B cell (primary cell): ENCODE data around the gene UBQLN3. TPM values are rescaled to one million over a fixed set of nuclear protein-coding genes. Genes with fewer than 3 reads are reported as not detected.

Source experiments
- ATAC-seq: fragments of 200-7000 bp; cut with Tn5 transposase; one replicate; pipeline ENCODE4 v1.10.0; 2021; ENCODE audit warnings: low read depth, mild to moderate bottlenecking, moderate number of reproducible peaks, moderate library complexity
- CTCF ChIA-PET: fragments of 350-600 bp; sonication (Branson Sonifier 250); formaldehyde crosslinking; loops from one replicate; lab custom pipeline; 2021; ENCODE audit warnings: antibody characterized with exemption, inconsistent platforms; lab: Charles Lee
- POLR2A ChIA-PET: fragments of 350-600 bp; sonication (Branson Sonifier 250); formaldehyde crosslinking; loops from one replicate; lab custom pipeline; 2021; ENCODE audit warnings: antibody characterized with exemption; lab: Charles Lee
- DNase-seq: peaks from one replicate; pipeline ENCODE4 v3.0.0; 2013
- H2AFZ ChIP-seq: 2 replicates; pipeline ENCODE4 v1.6.1; 2012; ENCODE audit warnings: mild to moderate bottlenecking, low read depth, low read length; ENCODE audit not compliant: insufficient read depth, poor library complexity, severe bottlenecking
- H3K27ac ChIP-seq, 2 donors: 1 replicate in 1 of 2; 2 replicates in 1 of 2; pipeline ENCODE4 v1.5.1; 2012 to 2013; ENCODE audit warnings: low read length in 2 of 2, mild to moderate bottlenecking in 2 of 2, moderate library complexity in 1 of 2
- H3K27me3 ChIP-seq, 4 experiments: fragments of 200-600 bp in 1 of 4; sonication (generic) in 1 of 4; replicated peaks in 1 of 4; 1 replicate in 2 of 4; 2 replicates in 2 of 4; pipeline versions ENCODE4 v1.6.1 to v1.7.0; 2013 to 2016; ENCODE audit warnings: low read length in 3 of 4, mild to moderate bottlenecking in 2 of 4, mixed read lengths in 1 of 4, moderate library complexity in 1 of 4; ENCODE audit not compliant: insufficient read depth in 4 of 4, control insufficient read depth in 3 of 4; ENCODE audit errors: control extremely low read depth in 1 of 4
- H3K36me3 ChIP-seq, 2 experiments: replicated peaks in 1 of 2; 1 replicate in 1 of 2; 2 replicates in 1 of 2; pipeline versions ENCODE4 v1.6.1 to v1.7.1; 2013; ENCODE audit warnings: low read length in 1 of 2; ENCODE audit not compliant: insufficient read depth in 2 of 2, control insufficient read depth in 1 of 2; ENCODE audit errors: control extremely low read depth in 1 of 2, extremely low read depth in 1 of 2
- H3K4me1 ChIP-seq, 2 donors: fragments of 200-600 bp in 1 of 2; sonication (generic) in 1 of 2; 1 replicate in 1 of 2; 2 replicates in 1 of 2; pipeline versions ENCODE4 v1.5.1 to v1.6.1; 2013 to 2017; ENCODE audit warnings: low read length in 2 of 2; ENCODE audit not compliant: control insufficient read depth in 2 of 2, insufficient read depth in 2 of 2
- H3K4me2 ChIP-seq: replicated peaks from 2 replicates; pipeline ENCODE3; 2012; ENCODE audit warnings: mild to moderate bottlenecking, low read depth, low read length; ENCODE audit not compliant: poor library complexity, severe bottlenecking
- H3K4me3 ChIP-seq, 5 experiments: fragments of 200-600 bp in 1 of 5; sonication (generic) in 1 of 5; 1 replicate in 3 of 5; 2 replicates in 2 of 5; pipeline versions ENCODE4 v1.5.1 to v1.7.0; 2011 to 2016; ENCODE audit warnings: low read length in 4 of 5, mild to moderate bottlenecking in 4 of 5, low read depth in 2 of 5, control low read depth in 1 of 5, moderate library complexity in 1 of 5; ENCODE audit not compliant: insufficient read depth in 1 of 5; ENCODE audit errors: control extremely low read depth in 1 of 5, extremely low read depth in 1 of 5
- H3K79me2 ChIP-seq: fragments of 200-600 bp; sonication (generic); one replicate; pipeline ENCODE4 v1.6.0; 2016; ENCODE audit warnings: low read length; ENCODE audit not compliant: control insufficient read depth, insufficient read depth
- H3K9ac ChIP-seq: fragments of 200-600 bp; sonication (generic); 2 replicates; pipeline ENCODE4 v1.6.1; 2017; ENCODE audit warnings: mild to moderate bottlenecking, low read length, moderate library complexity
- H3K9me3 ChIP-seq, 3 donors: one replicate each; pipeline versions ENCODE4 v1.6.1 to v1.7.1; 2013; ENCODE audit warnings: low read length in 2 of 3; ENCODE audit not compliant: control insufficient read depth in 2 of 3, insufficient read depth in 1 of 3; ENCODE audit errors: control extremely low read depth in 1 of 3
- H4K20me1 ChIP-seq: 2 replicates; pipeline ENCODE4 v1.6.0; 2012; ENCODE audit warnings: mild to moderate bottlenecking, low read length; ENCODE audit not compliant: insufficient read depth, control insufficient read depth, poor library complexity, severe bottlenecking
- H3K27ac Mint-ChIP-seq: one replicate; pipeline ENCODE4 v1.8.0; 2021; ENCODE audit warnings: mixed read lengths
- H3K27me3 Mint-ChIP-seq: one replicate; pipeline ENCODE4 v1.8.0; 2021; ENCODE audit warnings: mixed read lengths
- H3K4me1 Mint-ChIP-seq: one replicate; pipeline ENCODE4 v1.8.0; 2021; ENCODE audit warnings: mixed read lengths
- H3K4me3 Mint-ChIP-seq: one replicate; pipeline ENCODE4 v1.8.0; 2021; ENCODE audit warnings: mixed read lengths
- H3K9me3 Mint-ChIP-seq: one replicate; pipeline ENCODE4 v1.8.0; 2022; ENCODE audit warnings: mixed read lengths; ENCODE audit not compliant: insufficient read depth
- CTCF ChIP-seq: fragments of 200-600 bp; IDR thresholded peaks from one replicate; pipeline ENCODE4 v1.8.0; 2022; ENCODE audit warnings: antibody characterized with exemption, mild to moderate bottlenecking
- EZH2 ChIP-seq: IDR thresholded peaks from 2 replicates; pipeline ENCODE4 v1.6.1; 2012; ENCODE audit warnings: borderline replicate concordance, low read depth, mild to moderate bottlenecking, moderate library complexity, low read length; ENCODE audit not compliant: insufficient read depth, poor library complexity, severe bottlenecking
- WGBS: methylation state at CpG from one replicate; pipeline ENCODE4 v1.1.5; 2013; ENCODE audit warnings: missing lambda C conversion rate; ENCODE audit not compliant: insufficient coverage; 5-methylcytosine and 5-hydroxymethylcytosine counted together
- intact Hi-C: fragments of 100-400 bp; cut with micrococcal nuclease; formaldehyde crosslinking; loops from one replicate; pipeline ENCODE4 v1.10.0; 2022
- polyA plus RNA-seq: library from polyadenylated mRNA; depleted of rRNA; stranded (reverse); fragments of >200 nt; gene quantifications from 2 replicates; pipeline ENCODE4 v1.2.3, GENCODE V29; 2012
- total RNA-seq, 2 donors: library from RNA; stranded (reverse); fragments of 120-200 nt in 1 of 2; gene quantifications; 1 replicate in 1 of 2; 2 replicates in 1 of 2; pipeline versions ENCODE4 v1.2.3 to v1.2.4, GENCODE V29; 2013 to 2022

UBQLN3 gene
- total and polyA plus RNA-seq, 2 donors (not counting 1 experiment from before 2014, with no cell fraction given): 0.59 TPM; not detected in 1

- DNase-seq (no peak), ATAC-seq (no peak)
- H3K27ac Mint-ChIP-seq: no peak overlapping the region
- CTCF ChIA-PET: no interaction called here
- no CpG with 5 or more reads among the region's 1 CpG for WGBS
- H3K27me3 Mint-ChIP-seq: peaks cover 9% of the 10 kb centered on the region
- intact Hi-C loops: no loop called here
- POLR2A ChIA-PET: no interaction called here
- no peak overlapping the region for H2AFZ ChIP-seq
- H3K9me3 Mint-ChIP-seq: no peaks in the 10 kb centered on the region
- no peaks in the 10 kb centered on the region for H3K9me3 ChIP-seq
- H3K4me1 ChIP-seq: no peaks in the 10 kb centered on the region
- no peak overlapping the region for H3K4me3 Mint-ChIP-seq
- TF ChIP-seq CTCF: no peak
- TF ChIP-seq EZH2: no peak
- no peak overlapping the region for H3K4me3 ChIP-seq
- H4K20me1 ChIP-seq: no peaks in the 10 kb centered on the region
- no peaks in the 10 kb centered on the region for H3K4me1 Mint-ChIP-seq
- no peak overlapping the region for H3K9ac ChIP-seq
- H3K36me3 ChIP-seq: no peaks in the 10 kb centered on the region
- no peaks in the 10 kb centered on the region for H3K27me3 ChIP-seq
- H3K4me2 ChIP-seq: no peak overlapping the region
- H3K27ac ChIP-seq: no peak overlapping the region
- no peaks in the 10 kb centered on the region for H3K79me2 ChIP-seq
Observed at GRCh38 chr11:5547982-5548381, 38.2 kb upstream of the UBQLN3 start.

GRCh38 chr11:5546457-5546856 is 36.7 kb upstream of the UBQLN3 start:
- no peak overlapping the region for H3K27ac Mint-ChIP-seq
- no peaks in the 10 kb centered on the region for H3K27me3 ChIP-seq
- H3K9me3 Mint-ChIP-seq: no peaks in the 10 kb centered on the region
- H3K27me3 Mint-ChIP-seq: peaks cover under 1% of the 10 kb centered on the region
- H3K9ac ChIP-seq: no peak overlapping the region
- no peak overlapping the region for H3K4me3 ChIP-seq
- no peak for DNase-seq
- no peaks in the 10 kb centered on the region for H3K9me3 ChIP-seq
- no peak for ATAC-seq
- CTCF ChIA-PET: no interaction called here
- WGBS: 100% methylated on average over 1 of the region's 3 CpGs
- H3K27ac ChIP-seq: no peak overlapping the region
- no peaks in the 10 kb centered on the region for H3K36me3 ChIP-seq
- POLR2A ChIA-PET: no interaction called here
- H3K4me1 ChIP-seq: no peaks in the 10 kb centered on the region
- no peaks in the 10 kb centered on the region for H4K20me1 ChIP-seq
- no peak overlapping the region for H3K4me3 Mint-ChIP-seq
- TF ChIP-seq EZH2 (no peak), CTCF (no peak)
- intact Hi-C loops: no loop called here
- no peak overlapping the region for H2AFZ ChIP-seq
- H3K79me2 ChIP-seq: no peaks in the 10 kb centered on the region
- no peaks in the 10 kb centered on the region for H3K4me1 Mint-ChIP-seq
- no peak overlapping the region for H3K4me2 ChIP-seq
